ENCODE measurements around the gene ZMIZ1.

The ZMIZ1 gene

GRCh38 chr10:79142064-79142491 is 73.3 kb downstream of the ZMIZ1 start:
- no peak for DNase-seq

DNA sequence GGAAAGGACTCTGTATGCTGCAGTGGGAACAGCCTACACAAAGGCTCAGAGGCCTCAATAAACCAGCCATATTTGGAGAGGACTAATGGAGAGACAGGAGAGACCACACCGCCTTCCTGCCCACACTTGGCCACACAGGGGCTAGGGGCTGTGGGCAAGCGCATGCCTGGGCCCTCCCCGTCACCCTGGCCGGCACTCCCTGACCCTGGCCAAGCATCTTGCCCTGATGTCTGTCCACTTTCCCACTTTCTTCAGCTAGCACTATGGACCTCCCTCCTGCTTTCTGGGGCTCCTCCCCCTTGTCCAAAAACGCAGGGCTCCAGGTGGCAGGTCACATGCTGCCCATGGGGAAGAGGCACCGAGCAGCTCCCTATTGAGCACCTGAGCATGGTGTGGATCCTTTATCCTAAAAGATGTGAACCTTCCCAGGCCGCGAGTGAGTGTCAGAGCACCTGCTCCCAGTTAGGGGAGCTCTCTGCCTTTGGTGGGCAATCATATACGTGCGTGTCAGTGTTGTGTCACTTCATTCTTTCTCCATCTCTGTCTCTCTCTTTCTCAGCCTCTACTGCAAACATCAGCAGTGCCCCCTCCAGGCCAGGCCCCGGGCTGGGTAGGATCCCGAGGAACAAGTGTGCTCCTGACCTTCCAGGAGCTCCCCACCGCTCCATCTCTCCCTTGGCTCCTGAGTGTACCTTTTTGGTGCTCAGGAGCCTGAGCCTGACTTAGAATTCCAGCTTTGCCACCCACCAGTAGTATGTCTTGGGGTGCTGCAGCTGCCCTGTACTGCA is 74.0 kb downstream of the ZMIZ1 start:
- DNase-seq: no peak

- no peak for DNase-seq
Observed at GRCh38 chr10:79143879-79144278, 75.1 kb downstream of the ZMIZ1 start.

DNA sequence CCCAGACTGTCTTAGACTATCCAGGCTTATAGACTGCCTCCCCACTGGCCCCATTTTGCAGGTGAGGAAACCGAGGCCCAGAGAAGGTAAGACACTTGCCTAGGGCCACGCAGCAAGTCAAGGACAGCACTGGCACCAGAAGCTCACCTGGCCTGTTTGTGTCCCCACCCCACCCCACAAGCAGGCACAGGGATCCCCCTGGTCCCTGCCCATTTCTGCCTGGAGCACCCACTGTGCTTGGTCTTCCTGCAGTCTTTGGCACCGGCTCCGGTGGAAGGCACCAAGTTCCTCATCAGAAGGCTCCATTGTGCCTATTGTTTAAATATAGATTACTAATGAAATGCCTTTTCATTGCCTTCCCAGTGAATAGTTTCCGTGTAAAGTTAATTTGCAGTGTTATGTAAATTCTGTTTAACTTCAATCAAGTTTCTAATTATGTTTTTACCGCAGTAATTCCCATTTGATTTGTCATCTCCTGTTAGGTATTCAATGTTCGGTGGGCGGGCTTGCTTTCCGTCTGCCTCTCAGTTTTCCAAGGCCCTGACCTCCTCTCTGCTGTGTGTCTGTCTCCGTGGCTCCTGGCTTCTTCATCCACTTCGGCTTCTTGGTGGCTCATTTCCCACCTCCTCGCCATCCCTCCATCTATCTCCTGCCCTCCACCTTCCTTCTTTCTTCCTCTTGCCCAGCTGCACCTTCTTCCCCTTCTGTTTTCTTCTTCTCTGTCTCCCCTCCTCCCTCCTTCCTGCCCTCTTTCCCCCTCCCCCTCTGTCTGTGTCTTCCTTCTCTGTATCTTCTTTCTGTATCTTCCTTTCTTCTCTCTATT is 75.8 kb downstream of the ZMIZ1 start:
- no peak for DNase-seq

GRCh38 chr10:79145174-79145483 is 76.4 kb downstream of the ZMIZ1 start:
- no peak for DNase-seq

GRCh38 chr10:79145517-79146470 is 77.0 kb downstream of the ZMIZ1 start:
- no peak for DNase-seq

DNA sequence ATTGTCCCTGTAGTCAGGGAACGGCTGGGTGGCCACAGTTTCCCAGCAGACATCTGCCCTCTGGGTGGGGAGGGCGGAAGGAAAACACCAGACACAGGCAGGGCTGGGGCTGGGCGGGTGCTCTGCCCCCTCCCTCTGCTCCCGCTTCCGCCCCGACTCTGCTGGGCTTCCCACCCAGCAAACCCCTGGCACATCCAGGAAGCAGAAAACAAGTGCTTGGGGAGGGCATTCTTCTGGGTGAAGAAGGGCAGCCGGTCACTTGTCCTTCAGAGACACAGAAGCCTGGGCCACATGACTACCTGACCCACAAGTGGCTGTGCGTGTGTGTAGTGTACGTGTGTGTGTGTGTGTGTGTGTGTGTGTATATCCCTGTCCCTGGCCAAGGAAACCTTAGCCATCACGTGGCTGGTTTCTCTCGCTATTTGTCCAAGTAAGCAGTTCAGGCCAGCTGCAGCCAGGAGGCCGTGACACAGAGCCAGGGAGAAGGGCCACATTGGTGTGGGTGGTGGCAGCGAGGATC is 77.9 kb downstream of the ZMIZ1 start:
- DNase-seq: peak in 1 of 2 donors; percentile 30

DNA sequence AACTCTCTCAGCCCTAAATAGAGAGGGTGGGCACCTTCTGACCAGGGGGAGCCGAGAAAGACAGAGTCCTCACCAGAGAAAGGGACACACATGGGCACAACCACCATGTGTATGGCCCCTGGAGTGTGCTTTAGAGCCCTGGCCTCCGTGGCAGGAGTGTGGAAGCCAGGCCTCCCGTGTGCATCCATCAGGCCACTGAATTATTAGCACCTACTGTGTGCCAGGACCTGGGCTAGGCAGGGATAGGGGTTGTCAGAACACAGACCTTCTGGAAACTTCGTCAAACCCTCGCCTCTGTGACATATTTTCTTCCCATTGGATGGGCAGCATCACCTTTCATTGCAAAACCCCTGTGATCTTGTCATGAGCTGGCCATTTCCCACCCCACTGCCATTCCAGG is 78.5 kb downstream of the ZMIZ1 start:
- no peak for DNase-seq

DNA sequence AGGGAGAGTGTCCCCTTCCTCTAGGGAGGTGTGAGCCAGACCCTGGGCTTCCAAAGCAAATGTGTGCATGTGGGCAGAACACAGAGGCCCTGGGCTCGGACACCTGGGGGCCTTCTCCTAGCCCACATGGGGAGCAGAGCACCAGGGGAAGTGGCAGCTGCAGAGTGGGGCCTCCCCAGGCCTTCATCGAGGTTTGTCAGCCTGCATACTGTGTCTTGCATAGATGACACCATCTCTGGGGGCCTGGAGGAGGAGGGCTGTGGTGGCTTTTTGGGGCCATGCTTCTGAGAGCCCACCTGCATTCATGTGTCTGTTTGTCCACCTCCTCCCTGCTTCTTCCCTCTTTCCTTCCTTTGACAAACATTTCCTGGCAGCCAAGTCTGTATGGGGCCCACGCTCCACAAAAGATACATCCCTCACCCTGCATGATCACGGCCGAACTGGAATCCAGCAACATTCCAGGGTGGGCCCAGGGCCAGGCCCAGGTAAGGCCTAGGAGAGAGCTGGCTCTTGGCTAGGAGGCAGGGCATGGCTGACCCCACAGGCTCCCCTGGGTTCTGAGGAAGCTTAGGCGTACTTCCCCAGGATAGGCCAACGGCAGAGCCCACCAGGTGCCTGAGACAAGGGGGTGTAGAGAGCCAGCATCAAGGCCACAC is 79.2 kb downstream of the ZMIZ1 start:
- no peak for DNase-seq

- DNase-seq: no peak
Observed at GRCh38 chr10:79148452-79149344, 79.9 kb downstream of the ZMIZ1 start.

DNA sequence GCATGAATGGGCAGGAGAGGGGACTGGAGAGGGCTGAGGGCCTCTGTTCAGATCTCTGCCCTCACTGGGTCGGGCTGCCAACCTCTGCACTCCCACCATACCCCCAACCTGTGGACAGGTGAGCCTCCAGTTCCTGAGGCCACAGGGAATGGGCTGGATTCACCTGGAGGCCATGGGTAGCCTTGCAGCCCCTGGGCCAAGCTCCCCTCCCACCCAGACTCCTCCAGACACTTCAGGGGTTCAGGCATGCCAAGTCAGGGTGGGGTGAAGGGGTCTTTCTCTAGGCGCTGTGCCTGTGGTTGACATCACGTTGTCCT is 80.5 kb downstream of the ZMIZ1 start:
- DNase-seq: no peak

GRCh38 chr10:79149662-79150443 is 81.1 kb downstream of the ZMIZ1 start:
- no peak for DNase-seq

DNA sequence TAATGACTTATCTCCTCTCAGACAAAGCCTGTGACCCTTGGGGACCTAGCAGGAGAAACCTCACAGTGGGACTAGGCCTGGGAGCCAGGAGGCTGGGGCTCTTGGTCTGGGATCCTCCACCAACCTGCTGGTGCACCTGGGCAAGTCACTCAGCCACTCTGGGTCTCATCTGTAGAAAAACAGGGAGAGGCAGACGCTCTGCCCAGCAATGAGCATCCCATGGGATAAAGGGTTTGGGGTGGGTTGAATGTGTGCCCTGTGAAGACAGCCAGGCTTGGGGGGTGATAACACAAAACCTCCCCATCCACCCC is 81.6 kb downstream of the ZMIZ1 start:
- DNase-seq: no peak

GRCh38 chr10:79152423-79152817 is 83.7 kb downstream of the ZMIZ1 start:
- DNase-seq: no peak

GRCh38 chr10:79153745-79154144 is 85.0 kb downstream of the ZMIZ1 start:
- DNase-seq: no peak

- no peak for DNase-seq
Observed at GRCh38 chr10:79155301-79156081, 86.7 kb downstream of the ZMIZ1 start.

GRCh38 chr10:79156334-79157274 is 87.8 kb downstream of the ZMIZ1 start:
- no peak for DNase-seq

DNA sequence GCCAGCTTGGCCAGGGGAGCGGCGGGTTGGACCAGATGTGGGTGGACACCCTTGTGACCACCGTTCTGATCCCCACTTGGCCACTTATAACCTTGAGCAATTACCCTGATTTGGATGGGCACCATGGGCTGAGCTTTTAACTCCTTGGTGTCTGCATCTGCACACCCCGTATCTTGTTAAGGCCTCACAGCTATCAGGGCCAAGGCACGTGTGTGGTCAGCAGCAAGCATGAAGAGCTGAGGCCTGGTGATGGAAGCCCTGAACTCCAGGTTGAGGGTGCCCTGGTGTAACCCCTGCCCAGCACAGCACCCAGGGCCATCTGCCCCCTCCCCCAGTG is 89.2 kb downstream of the ZMIZ1 start:
- DNase-seq: no peak

Measured in bone marrow (tissue), 2 donors.